GM23248 (cell line): ENCODE results near the gene CTF1.

Experiments
- EZH2 ChIP-seq: fragments of 200-600 bp; sonication (generic); IDR thresholded peaks from 2 replicates; pipeline ENCODE4 v1.6.1; 2018; ENCODE audit warnings: antibody characterized with exemption, mild to moderate bottlenecking; ENCODE audit not compliant: insufficient read depth, poor library complexity, severe bottlenecking
- EZH2phosphoT487 ChIP-seq: fragments of 200-600 bp; sonication (generic); IDR thresholded peaks from 2 replicates; pipeline ENCODE4 v1.6.1; 2018; ENCODE audit warnings: antibody characterized with exemption, moderate library complexity, mild to moderate bottlenecking, low read depth; ENCODE audit not compliant: insufficient read depth

DNA sequence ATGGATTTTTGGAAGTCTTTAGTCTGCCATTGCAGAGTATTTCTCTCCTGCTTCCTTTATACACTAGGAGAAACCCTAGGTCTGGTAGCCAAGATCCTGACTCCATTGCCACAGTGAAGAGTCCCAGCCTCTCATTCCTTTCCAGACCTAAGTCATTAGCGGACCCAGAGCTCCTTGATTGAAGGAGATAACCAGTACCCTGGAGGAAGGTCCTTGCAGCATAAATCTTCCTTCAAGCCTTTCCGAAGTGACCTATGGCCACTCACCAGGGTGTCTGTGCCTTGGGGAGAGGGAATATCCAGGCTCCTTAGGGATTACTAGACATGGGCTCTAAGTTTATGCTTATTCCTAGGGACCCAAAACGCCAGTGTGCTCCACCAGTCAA lies 38.3 kb upstream of the CTF1 start:
- no peak for TF ChIP-seq EZH2
- no peak for TF ChIP-seq EZH2phosphoT487
